H1 (cell line): ENCODE data around the gene TCF4. TPM values are rescaled to one million over a fixed set of nuclear protein-coding genes. Genes with fewer than 3 reads are reported as not detected.

ENCODE experiments used
- CBX8 ChIP-seq: fragments of 300-800, 300-1000 bp; sonication (generic); IDR thresholded peaks from 2 replicates; pipeline ENCODE4 v1.7.1; 2016; ENCODE audit warnings: low read depth, low read length, borderline replicate concordance
- FOSL1 ChIP-seq: IDR thresholded peaks from 2 replicates; pipeline ENCODE4 v1.6.1; 2011; ENCODE audit warnings: mild to moderate bottlenecking, low read depth, low read length, moderate library complexity; ENCODE audit not compliant: insufficient read depth
- SRF ChIP-seq: IDR thresholded peaks from 2 replicates; pipeline ENCODE4 v1.6.1; 2011; ENCODE audit warnings: mild to moderate bottlenecking, low read depth, low read length, moderate library complexity
- SUZ12 ChIP-seq: fragments of 200-600 bp; sonication (generic); IDR thresholded peaks from 2 replicates; pipeline ENCODE4 v1.6.1; 2012; ENCODE audit warnings: mild to moderate bottlenecking, inconsistent platforms, low read length, moderate library complexity, mixed read lengths
- polyA plus RNA-seq, 7 experiments: library from polyadenylated mRNA; depleted of rRNA in 3 of 7; stranded (reverse) in 5 of 7; unstranded in 2 of 7; fragments of >200 nt in 5 of 7; fragments of 200-250 nt in 2 of 7; gene quantifications; 1 replicate in 5 of 7; 2 replicates in 1 of 7; 4 replicates in 1 of 7; pipeline versions ENCODE4 v1.2.1 to v1.2.3, GENCODE V29; 2011 to 2013; ENCODE audit warnings: missing spikeins in 2 of 7, mixed read lengths in 2 of 7
- total RNA-seq: library from RNA; stranded (reverse); fragmentation: NEBNext Ultra II Directional; extraction: Animal tissue kit (Norgen Biotek cat#: 25700); gene quantifications from 2 replicates; pipeline ENCODE4 v1.2.1, GENCODE V29; 2021

Gene TCF4
- total and polyA plus RNA-seq, 2 of the 8 experiments (the other 6 are each of a cell fraction or from before 2014, with no cell fraction given) = 59.3 to 118 TPM

DNA sequence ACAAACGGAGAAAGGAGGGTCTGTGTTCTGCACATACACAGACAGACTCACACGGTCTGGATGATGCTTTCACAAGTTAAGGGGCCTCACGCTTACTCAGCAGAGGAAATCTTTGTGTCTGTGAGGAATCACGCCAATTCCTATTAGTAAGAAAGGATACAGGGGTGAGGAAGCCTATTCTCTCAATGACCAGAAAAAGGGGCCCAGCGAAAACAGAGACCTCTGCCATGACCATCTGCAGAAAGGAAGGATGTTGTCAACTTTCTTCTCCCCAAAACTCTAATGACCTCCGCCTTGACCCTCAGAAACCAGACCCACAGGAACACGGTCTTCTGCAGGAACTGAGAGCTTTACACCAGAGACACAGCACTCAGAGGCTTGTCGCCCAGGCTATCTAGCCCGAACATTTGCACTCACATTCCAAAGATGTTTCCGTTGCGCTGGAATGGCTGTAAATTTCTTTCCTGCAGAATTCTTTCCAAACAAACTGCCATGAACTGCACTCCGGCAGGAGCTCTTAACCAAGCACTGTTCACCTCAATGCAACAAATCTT, 186.3 kb downstream of the TCF4 start (continued):
- TF ChIP-seq CBX8 (no peak), SUZ12 (no peak), SRF (no peak), FOSL1 (no peak)
